Left lung (tissue), 10 donors: ENCODE data around the gene GPR156. TPM values are rescaled to one million over a fixed set of nuclear protein-coding genes. Genes with fewer than 3 reads are reported as not detected.

Source experiments
- ATAC-seq: fragments of 200-7000 bp; cut with Tn5 transposase; one replicate; pipeline ENCODE4 v1.9.1; 2020; ENCODE audit warnings: moderate library complexity
- DNase-seq, 4 donors: peaks; one replicate each; pipeline ENCODE4 v3.0.0-alpha.2; 2013 to 2020
- H3K27ac ChIP-seq, 2 donors: fragments of 200-600 bp; sonication (generic) in 1 of 2; one replicate each; pipeline versions ENCODE4 v1.5.0 to v1.8.0; 2020 to 2021
- H3K27me3 ChIP-seq, 2 donors: fragments of 200-600 bp; sonication (generic) in 1 of 2; one replicate each; pipeline versions ENCODE4 v1.5.0 to v1.8.0; 2020 to 2021
- H3K36me3 ChIP-seq, 2 donors: fragments of 200-600 bp; sonication (generic) in 1 of 2; one replicate each; pipeline versions ENCODE4 v1.5.0 to v1.8.0; 2020 to 2021
- H3K4me1 ChIP-seq, 2 donors: fragments of 200-600 bp; one replicate each; pipeline ENCODE4 v1.8.0; 2021
- H3K4me3 ChIP-seq, 2 donors: fragments of 200-600 bp; sonication (generic) in 1 of 2; one replicate each; pipeline versions ENCODE4 v1.5.0 to v1.8.0; 2020 to 2021; ENCODE audit warnings: mild to moderate bottlenecking in 1 of 2
- H3K9me3 ChIP-seq, 2 donors: fragments of 200-600 bp; sonication (generic) in 1 of 2; one replicate each; pipeline versions ENCODE4 v1.5.0 to v1.8.0; 2020 to 2021
- CTCF ChIP-seq, 2 donors: fragments of 200-600 bp; sonication (generic) in 1 of 2; IDR thresholded peaks; one replicate each; pipeline versions ENCODE4 v1.5.0 to v1.8.0; 2021; ENCODE audit warnings: antibody characterized with exemption in 2 of 2
- intact Hi-C, 2 donors: fragments of 100-400 bp; cut with DNase I; formaldehyde crosslinking; loops; one replicate each; pipeline versions ENCODE4 v1.11.2 to v1.14.2; 2022
- polyA plus RNA-seq, 6 donors: library from polyadenylated mRNA; unstranded; fragments of 120-200 nt; gene quantifications; one replicate each; pipeline ENCODE4 v1.2.1, GENCODE V29; 2013; ENCODE audit not compliant: insufficient read length in 6 of 6
- total RNA-seq, 2 donors: library from RNA; stranded (reverse); fragmentation: NEBNext Ultra II Directional; extraction: Animal tissue kit (Norgen Biotek cat#: 25700); gene quantifications; one replicate each; pipeline ENCODE4 v1.2.1, GENCODE V29; 2021
- donor health status: DM: no; HTN: yes; CAD: no.
- donor health status: DM: no; HTN: no; CAD: no.

The GPR156 gene
- total and polyA plus RNA-seq, 8 donors: 0.34 to 3.2 (median 2.0) TPM

GRCh38 chr3:120209425-120209824 lies 75.6 kb downstream of the GPR156 start:
- Histone ChIP-seq H3K36me3 (no peaks in the 10 kb centered on the region), H3K9me3 (no peaks in the 10 kb centered on the region), H3K4me1 (no peaks in the 10 kb centered on the region), H3K4me3 (no peak overlapping the region), H3K27me3 (no peaks in the 10 kb centered on the region), H3K27ac (no peak overlapping the region)
- DNase-seq: no peak
- ATAC-seq: no peak
- no peak for TF ChIP-seq CTCF (IDR thresholded peaks at IDR 0.05)
- intact Hi-C loops: no loop called here

DNA sequence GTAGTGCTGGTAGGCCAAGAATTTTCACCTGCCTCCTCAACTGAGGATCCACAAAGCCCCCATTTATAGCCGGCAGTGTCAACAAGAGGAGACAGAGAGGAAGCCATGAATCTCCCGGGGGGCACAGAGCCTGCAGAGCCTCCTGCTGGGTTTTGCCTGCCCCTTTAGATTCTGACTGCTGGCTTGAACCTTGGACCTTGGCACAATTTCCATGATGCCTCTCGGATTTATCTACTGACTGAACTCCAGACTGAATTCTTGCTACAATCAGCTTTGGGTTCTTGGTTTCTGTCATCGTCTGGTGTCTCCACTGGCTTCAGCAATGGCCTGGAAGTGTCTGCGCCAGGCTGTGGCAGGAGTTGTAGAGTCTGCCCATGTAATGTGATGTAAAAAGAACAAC lies 80.7 kb downstream of the GPR156 start:
- no peak overlapping the region for H3K4me3 ChIP-seq
- no peak for DNase-seq
- peaks cover 5 to 20% of the 10 kb centered on the region in 2 donors for H3K4me1 ChIP-seq
- no peaks in the 10 kb centered on the region for H3K27me3 ChIP-seq
- H3K9me3 ChIP-seq: no peaks in the 10 kb centered on the region
- no peaks in the 10 kb centered on the region for H3K36me3 ChIP-seq
- intact Hi-C loops: no loop called here
- ATAC-seq: no peak
- H3K27ac ChIP-seq: no peak overlapping the region
- TF ChIP-seq CTCF (IDR thresholded peaks at IDR 0.05): no peak

DNA sequence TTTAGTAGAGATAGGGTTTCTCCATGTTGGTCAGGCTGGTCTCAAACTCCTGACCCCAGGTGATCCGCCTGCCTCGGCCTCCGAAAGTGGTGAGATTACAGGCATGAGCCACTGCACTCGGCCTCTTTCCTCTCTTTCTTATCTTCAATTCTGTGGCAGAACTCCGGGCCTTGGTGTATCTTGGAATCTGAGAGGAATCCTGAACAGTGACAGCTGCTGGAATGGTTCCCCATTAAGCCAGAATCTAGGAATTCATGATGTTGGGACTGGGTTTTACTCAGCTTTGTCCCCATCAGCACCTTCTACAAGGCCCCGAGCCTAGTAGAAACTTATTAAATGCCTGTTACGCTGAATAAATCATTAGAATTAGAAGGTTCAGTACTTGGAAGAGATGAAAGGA lies 81.4 kb downstream of the GPR156 start:
- TF ChIP-seq CTCF (IDR thresholded peaks at IDR 0.05): no peak
- Histone ChIP-seq H3K27me3 (no peaks in the 10 kb centered on the region), H3K27ac (peak overlapping the region in 1 of 2 donors; percentile 78), H3K4me3 (no peak overlapping the region), H3K9me3 (no peaks in the 10 kb centered on the region), H3K4me1 (peaks cover 5 to 20% of the 10 kb centered on the region in 2 donors), H3K36me3 (no peaks in the 10 kb centered on the region)
- DNase-seq (no peak), ATAC-seq (no peak)
- intact Hi-C loops: no loop called here

GRCh38 chr3:120203016-120203415 lies 82.0 kb downstream of the GPR156 start:
- no peak overlapping the region for H3K4me3 ChIP-seq
- H3K27ac ChIP-seq: peak overlapping the region in 1 of 2 donors; percentile 78
- H3K9me3 ChIP-seq: no peaks in the 10 kb centered on the region
- no peaks in the 10 kb centered on the region for H3K27me3 ChIP-seq
- ATAC-seq (peak; percentile 84), DNase-seq (peak in 2 of 4 donors; percentile 46 to 73)
- TF ChIP-seq CTCF (IDR thresholded peaks at IDR 0.05): no peak
- no peaks in the 10 kb centered on the region for H3K36me3 ChIP-seq
- intact Hi-C loops: no loop called here
- H3K4me1 ChIP-seq: peaks cover 5 to 20% of the 10 kb centered on the region in 2 donors

DNA sequence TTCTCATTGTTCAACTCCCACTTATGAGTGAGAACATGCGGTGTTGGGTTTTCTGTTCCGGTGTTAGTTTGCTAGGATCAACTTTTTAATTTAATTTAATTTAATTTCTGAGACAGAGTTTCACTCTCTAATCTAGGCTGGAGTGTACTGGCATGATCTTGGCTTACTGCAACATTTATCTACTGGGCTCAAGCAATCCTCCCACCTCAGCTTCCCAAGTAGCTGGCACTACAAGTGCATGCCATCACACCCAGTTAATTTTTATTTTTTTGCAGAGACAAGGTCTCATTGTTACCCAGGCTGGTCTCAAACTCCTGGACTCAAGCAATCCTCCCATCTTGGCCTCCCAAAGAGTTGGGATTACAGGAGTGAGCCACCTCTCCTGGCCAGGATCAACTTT lies 82.7 kb downstream of the GPR156 start:
- DNase-seq (no peak), ATAC-seq (no peak)
- no peaks in the 10 kb centered on the region for H3K9me3 ChIP-seq
- H3K27me3 ChIP-seq: no peaks in the 10 kb centered on the region
- no peak for TF ChIP-seq CTCF (IDR thresholded peaks at IDR 0.05)
- intact Hi-C loops: no loop called here
- H3K4me1 ChIP-seq: peaks cover 5 to 20% of the 10 kb centered on the region in 2 donors
- peak overlapping the region in 1 of 2 donors; percentile 78 for H3K27ac ChIP-seq
- H3K4me3 ChIP-seq: no peak overlapping the region
- no peaks in the 10 kb centered on the region for H3K36me3 ChIP-seq
